Epithelial cell of proximal tubule (primary cell): ENCODE results near the gene PERCC1. TPM values are rescaled to one million over a fixed set of nuclear protein-coding genes. Genes with fewer than 3 reads are reported as not detected.

Experiments
- DNase-seq: peaks from one replicate; pipeline ENCODE4 v3.0.0-alpha.2; 2011; ENCODE audit warnings: low read depth
- H3K4me3 ChIP-seq: 2 replicates; pipeline ENCODE4 v1.5.1; 2011; ENCODE audit warnings: low read depth, mild to moderate bottlenecking, low read length
- CTCF ChIP-seq: conservative IDR thresholded peaks from 2 replicates; pipeline ENCODE4 v1.5.1; 2012; ENCODE audit warnings: low read depth, mild to moderate bottlenecking, low read length
- total RNA-seq: library from RNA; depleted of rRNA; stranded (reverse); fragments of >200 nt; gene quantifications from 2 replicates; pipeline ENCODE4 v1.2.3, GENCODE V29; 2015

Gene PERCC1
- total RNA-seq, 1 donor from 2014 or later: not detected

GRCh38 chr16:1408171-1408837, 22.6 kb upstream of the PERCC1 start:
- no peak for TF ChIP-seq CTCF
- no peak for DNase-seq

DNA sequence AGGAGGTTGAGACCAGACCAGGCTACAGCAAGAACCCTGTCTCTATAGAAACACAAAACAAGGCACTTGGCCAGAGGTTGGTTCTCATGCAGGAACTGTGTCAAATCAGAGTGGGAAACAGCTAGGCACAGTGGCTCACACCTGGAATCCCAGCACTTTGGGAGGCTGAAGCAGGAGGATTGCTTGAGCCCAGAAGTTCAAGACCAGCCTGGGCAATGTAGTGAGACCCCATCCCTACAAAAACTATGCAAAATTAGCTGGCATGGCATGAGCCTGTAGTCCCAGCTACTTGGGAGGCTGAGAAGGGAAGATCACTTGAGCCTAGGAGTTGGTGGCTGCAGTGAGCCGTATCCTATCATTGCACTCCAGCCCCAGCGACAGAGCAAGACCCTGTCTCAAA, 18.0 kb upstream of the PERCC1 start:
- no peak for TF ChIP-seq CTCF
- no peak overlapping the region for H3K4me3 ChIP-seq
- DNase-seq: no peak

More at GRCh38 chr16:1408171-1408837, 22.6 kb upstream of the PERCC1 start:
- peak overlapping the region; percentile 63 for H3K4me3 ChIP-seq

DNA sequence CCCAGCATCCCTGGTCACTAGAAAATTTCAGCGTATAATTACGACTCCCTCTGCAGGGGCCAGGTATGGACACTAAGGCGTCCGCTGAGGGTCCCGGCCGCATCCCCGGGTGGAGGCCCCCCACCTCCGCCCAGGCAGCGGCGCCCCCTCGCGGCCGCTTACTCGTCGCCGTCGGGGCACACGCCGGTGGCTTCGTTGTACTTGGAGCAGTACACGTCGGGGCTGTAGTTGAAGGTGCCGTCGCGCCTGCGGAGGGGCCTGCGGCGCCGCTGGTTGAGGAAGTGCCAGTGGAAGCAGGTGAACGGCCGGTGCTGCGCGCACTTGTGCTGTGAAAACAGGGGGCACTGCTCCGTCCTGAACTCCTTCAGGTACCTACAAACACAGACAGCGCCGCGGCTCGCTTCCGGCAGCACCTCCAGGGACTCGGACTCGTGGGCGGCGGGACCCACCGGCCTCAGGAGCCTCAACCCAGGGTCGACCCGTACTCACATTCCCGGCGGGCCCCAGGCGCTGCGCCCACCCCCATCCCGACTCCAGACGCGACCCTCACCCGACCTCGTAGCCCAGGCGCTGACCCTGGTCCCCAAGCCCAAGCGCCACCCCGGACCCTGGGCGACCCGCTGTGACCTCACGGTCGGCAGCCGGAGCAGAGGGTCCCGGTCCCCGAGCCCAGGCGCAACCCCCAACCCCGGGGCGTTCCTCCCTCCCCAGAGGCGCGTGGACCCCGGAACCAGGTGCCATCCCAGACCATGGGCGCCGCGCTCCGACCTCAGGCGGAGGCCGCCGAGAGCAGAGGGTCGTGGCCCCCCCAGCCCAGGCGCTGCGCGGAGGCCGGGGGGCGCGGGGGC, 17.0 kb upstream of the PERCC1 start:
- peak; percentile 56 for TF ChIP-seq CTCF
- no peak for DNase-seq
- peak overlapping the region; percentile 87 for H3K4me3 ChIP-seq

- DNase-seq: no peak
- TF ChIP-seq CTCF: no peak
- peak within 1 kb of the TSS; percentile 87 for H3K4me3 ChIP-seq
Observed at GRCh38 chr16:1414532-1415260, 16.2 kb upstream of the PERCC1 start, which contains the start of gene UNKL. UNKL (minus strand) TSS chr16:1414704; CDS start chr16:1414691, 13 bp downstream.

DNA sequence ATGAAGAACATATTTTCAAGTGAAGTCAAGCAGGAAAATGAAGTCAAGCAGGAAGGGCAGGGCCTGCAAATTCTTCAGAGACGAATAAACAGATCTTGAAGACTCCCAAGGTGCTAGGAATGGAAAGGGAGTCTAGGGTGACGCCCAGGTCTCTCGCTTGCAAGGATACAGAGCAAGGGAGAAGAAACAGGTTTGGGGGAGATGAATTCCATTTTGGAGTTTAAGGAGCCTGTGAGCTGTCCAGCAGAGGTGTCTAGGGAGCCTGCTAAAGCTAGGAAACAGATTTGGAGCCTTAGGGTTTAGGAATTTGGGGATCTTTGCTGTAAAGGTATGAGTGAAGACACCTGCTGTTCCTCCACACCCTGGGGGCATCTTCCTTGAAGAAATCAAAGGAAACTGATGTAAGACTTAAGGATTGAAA, 14.3 kb upstream of the PERCC1 start:
- H3K4me3 ChIP-seq: no peak overlapping the region
- TF ChIP-seq CTCF: no peak
- no peak for DNase-seq

DNA sequence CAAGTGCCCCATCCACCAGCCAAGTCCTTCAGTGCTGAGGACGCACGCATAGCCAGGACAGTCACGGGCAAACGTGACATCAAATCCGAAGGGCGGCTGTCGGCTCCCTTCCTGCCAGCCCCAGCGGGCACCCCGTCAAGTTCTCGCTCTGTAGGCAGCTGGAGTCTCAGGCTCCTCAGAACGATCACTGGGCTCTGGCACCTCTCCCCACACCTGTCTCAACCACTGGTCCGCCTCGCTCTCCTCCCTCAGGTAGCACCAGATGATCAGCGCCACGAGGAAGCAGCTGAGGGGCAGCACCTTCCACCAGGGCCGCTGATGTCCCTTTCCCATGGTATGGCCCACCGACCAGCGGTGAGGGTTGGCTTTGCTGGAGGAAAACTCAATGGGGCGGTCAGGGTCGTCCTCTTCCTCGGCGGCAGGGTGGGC, 10.8 kb upstream of the PERCC1 start:
- no peak for TF ChIP-seq CTCF
- no peak for DNase-seq
- H3K4me3 ChIP-seq: peak overlapping the region; percentile 100
